OCI-LY1 (cell line): ENCODE results near the gene ZYG11B.
"Not testable (repeated sequence)": the region's sequence is repeated elsewhere in the genome, so short reads cannot be mapped to it uniquely, and the experiment has no call there.

Experiments used
- H2AFZ ChIP-seq: fragments of 200-600 bp; sonication (generic), shearing (Covaris generic); 2 replicates; pipeline ENCODE4 v1.6.0; 2014; ENCODE audit warnings: antibody characterized with exemption, mild to moderate bottlenecking, low read length
- H3F3A ChIP-seq: fragments of 200-600 bp; sonication (generic), shearing (Covaris generic); 2 replicates; pipeline ENCODE4 v1.6.0; 2014; ENCODE audit warnings: mild to moderate bottlenecking, antibody characterized with exemption, low read length, moderate library complexity; ENCODE audit not compliant: insufficient read depth
- H3K27ac ChIP-seq: fragments of 200-600 bp; sonication (generic); 2 replicates; pipeline ENCODE4 v1.5.1; 2014; ENCODE audit warnings: low read length, mixed run types, mild to moderate bottlenecking, low read depth; ENCODE audit not compliant: poor library complexity, severe bottlenecking
- H3K27me3 ChIP-seq: fragments of 200-600 bp; sonication (generic); 2 replicates; pipeline ENCODE4 v1.6.0; 2014; ENCODE audit warnings: antibody characterized with exemption, mild to moderate bottlenecking, low read length, moderate library complexity; ENCODE audit not compliant: insufficient read depth
- H3K36me3 ChIP-seq: fragments of 200-600 bp; sonication (generic); 2 replicates; pipeline ENCODE4 v1.6.1; 2014; ENCODE audit warnings: mild to moderate bottlenecking, antibody characterized with exemption, low read length, moderate library complexity, mixed read lengths; ENCODE audit not compliant: insufficient read depth
- H3K4me1 ChIP-seq: fragments of 200-600 bp; sonication (generic); 2 replicates; pipeline ENCODE4 v1.5.1; 2014; ENCODE audit warnings: mild to moderate bottlenecking, low read length, moderate library complexity; ENCODE audit not compliant: insufficient read depth, severe bottlenecking
- H3K4me2 ChIP-seq: fragments of 200-600 bp; sonication (generic), shearing (Covaris generic); 2 replicates; pipeline ENCODE4 v1.6.1; 2014; ENCODE audit warnings: low read length
- H3K4me3 ChIP-seq: fragments of 200-600 bp; sonication (generic); 2 replicates; pipeline ENCODE4 v1.5.1; 2014; ENCODE audit warnings: low read length, low read depth, mild to moderate bottlenecking, mixed read lengths; ENCODE audit not compliant: poor library complexity, severe bottlenecking
- H3K79me2 ChIP-seq: fragments of 200-600 bp; shearing (Covaris generic); 2 replicates; pipeline ENCODE4 v1.6.1; 2016; ENCODE audit warnings: mixed run types, low read length, mixed read lengths; ENCODE audit not compliant: insufficient read depth
- H3K9ac ChIP-seq: fragments of 200-600 bp; sonication (generic), shearing (Covaris generic); 2 replicates; pipeline ENCODE4 v1.6.1; 2014; ENCODE audit warnings: mild to moderate bottlenecking, low read length, mixed read lengths
- H3K9me2 ChIP-seq: fragments of 200-600 bp; sonication (generic), shearing (Covaris generic); 2 replicates; pipeline ENCODE4 v1.6.1; 2014; ENCODE audit warnings: low read depth, mild to moderate bottlenecking, low read length, mixed read lengths
- H3K9me3 ChIP-seq: fragments of 200-600 bp; shearing (Covaris generic); 2 replicates; pipeline ENCODE4 v1.6.1; 2014; ENCODE audit warnings: low read length, mixed read lengths
- H4K20me1 ChIP-seq: fragments of 200-600 bp; sonication (generic), shearing (Covaris generic); 2 replicates; pipeline ENCODE4 v1.6.0; 2016; ENCODE audit warnings: mild to moderate bottlenecking, low read length; ENCODE audit not compliant: insufficient read depth
- EZH2 ChIP-seq: fragments of 200-600 bp; sonication (generic), shearing (Covaris generic); IDR thresholded peaks from 2 replicates; pipeline ENCODE4 v1.8.0; 2017; ENCODE audit warnings: borderline replicate concordance, mixed run types, mild to moderate bottlenecking, antibody characterized with exemption, low read length, moderate library complexity, mixed read lengths
- TF ChIP-seq, protein P1 (sequence below): fragments of 200-600 bp; sonication (generic), shearing (Covaris generic); IDR thresholded peaks from 2 replicates; pipeline ENCODE4 v1.5.1; 2017; ENCODE audit warnings: mild to moderate bottlenecking, antibody characterized with exemption, low read length, moderate library complexity, mixed read lengths

Gene ZYG11B

DNA sequence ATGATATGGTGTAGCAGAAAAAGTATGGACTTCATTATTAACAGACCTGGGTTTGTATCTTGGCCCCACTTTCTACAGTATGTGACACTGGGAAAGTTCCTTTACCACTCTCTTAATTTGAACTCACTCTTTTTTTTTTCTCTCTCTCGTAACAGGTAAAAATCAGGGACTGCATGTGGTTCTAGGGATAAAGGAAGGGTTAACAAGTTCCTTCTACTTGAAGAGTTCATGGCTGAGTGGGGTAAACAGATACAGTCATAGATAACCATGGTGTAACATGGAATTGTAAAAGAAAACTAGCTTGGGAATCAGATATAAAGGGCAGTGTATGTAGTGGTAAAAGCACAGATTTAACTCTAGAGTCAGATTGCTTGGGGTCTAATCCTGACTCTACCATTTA, 21.2 kb downstream of the ZYG11B start:
- no peaks in the 10 kb centered on the region for H3K9me2 ChIP-seq
- no peaks in the 10 kb centered on the region for H3K36me3 ChIP-seq
- H4K20me1 ChIP-seq = no peaks in the 10 kb centered on the region
- H3K9me3 ChIP-seq = no peaks in the 10 kb centered on the region
- no peak overlapping the region for H2AFZ ChIP-seq
- H3K27ac ChIP-seq = no peak overlapping the region
- H3F3A ChIP-seq = no peaks in the 10 kb centered on the region; the same call in 1 of the 2 replicates
- TF ChIP-seq, protein P1, sequence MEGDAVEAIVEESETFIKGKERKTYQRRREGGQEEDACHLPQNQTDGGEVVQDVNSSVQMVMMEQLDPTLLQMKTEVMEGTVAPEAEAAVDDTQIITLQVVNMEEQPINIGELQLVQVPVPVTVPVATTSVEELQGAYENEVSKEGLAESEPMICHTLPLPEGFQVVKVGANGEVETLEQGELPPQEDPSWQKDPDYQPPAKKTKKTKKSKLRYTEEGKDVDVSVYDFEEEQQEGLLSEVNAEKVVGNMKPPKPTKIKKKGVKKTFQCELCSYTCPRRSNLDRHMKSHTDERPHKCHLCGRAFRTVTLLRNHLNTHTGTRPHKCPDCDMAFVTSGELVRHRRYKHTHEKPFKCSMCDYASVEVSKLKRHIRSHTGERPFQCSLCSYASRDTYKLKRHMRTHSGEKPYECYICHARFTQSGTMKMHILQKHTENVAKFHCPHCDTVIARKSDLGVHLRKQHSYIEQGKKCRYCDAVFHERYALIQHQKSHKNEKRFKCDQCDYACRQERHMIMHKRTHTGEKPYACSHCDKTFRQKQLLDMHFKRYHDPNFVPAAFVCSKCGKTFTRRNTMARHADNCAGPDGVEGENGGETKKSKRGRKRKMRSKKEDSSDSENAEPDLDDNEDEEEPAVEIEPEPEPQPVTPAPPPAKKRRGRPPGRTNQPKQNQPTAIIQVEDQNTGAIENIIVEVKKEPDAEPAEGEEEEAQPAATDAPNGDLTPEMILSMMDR = no peak
- TF ChIP-seq EZH2 = no peak
- no peak overlapping the region for H3K9ac ChIP-seq
- no peaks in the 10 kb centered on the region for H3K79me2 ChIP-seq
- H3K4me1 ChIP-seq = peaks cover 22% of the 10 kb centered on the region
- no peaks in the 10 kb centered on the region for H3K27me3 ChIP-seq
- H3K4me2 ChIP-seq = no peak overlapping the region
- no peak overlapping the region for H3K4me3 ChIP-seq

DNA sequence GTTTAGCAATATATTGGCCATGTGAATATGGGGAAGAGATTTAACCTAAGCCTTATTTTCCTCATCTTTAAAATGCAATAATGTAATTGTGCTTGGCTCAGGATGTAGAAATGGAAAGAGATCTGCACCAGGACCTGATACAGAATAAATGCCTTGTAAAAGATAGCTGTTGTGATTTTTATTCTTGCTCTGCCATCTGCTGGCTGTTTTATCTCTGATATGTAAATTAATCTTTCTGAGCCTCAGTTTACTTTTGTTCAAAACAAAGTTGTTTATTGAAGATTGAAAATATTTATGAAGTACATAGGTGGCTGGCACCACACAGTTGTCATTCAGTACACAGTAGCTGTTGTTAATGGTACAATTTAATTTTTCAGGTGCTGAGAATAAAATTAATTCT, 21.9 kb downstream of the ZYG11B start:
- Histone ChIP-seq H3K9me2 (no peaks in the 10 kb centered on the region), H2AFZ (no peak overlapping the region), H3K79me2 (no peaks in the 10 kb centered on the region), H3K27me3 (no peaks in the 10 kb centered on the region), H3K36me3 (no peaks in the 10 kb centered on the region), H3K4me1 (peaks cover 22% of the 10 kb centered on the region), H3K9ac (no peak overlapping the region), H3K4me2 (no peak overlapping the region), H3K9me3 (no peaks in the 10 kb centered on the region), H3F3A (no peaks in the 10 kb centered on the region; the same call in 1 of the 2 replicates), H4K20me1 (no peaks in the 10 kb centered on the region), H3K27ac (no peak overlapping the region), H3K4me3 (no peak overlapping the region)
- no peak for TF ChIP-seq EZH2
- TF ChIP-seq, protein P1 = peak; percentile 58

DNA sequence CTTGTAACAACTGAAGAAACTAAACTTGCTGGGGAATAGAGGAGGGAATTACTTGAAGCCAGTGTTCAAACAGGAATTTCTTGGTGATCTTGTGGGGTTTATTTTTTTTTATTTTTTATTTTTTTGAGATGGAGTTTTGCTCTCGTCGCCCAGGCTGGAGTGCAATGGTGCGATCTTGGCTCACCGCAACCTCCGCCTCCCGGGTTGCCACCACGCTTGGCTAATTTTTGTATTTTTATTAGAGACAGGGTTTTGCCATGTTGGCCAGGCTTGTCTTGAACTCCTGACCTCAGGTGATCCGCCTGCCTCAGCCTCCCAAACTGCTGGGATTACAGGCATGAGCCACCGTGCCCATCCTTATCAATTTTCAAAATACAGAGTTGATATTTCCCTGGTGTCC, 23.2 kb downstream of the ZYG11B start:
- not testable (repeated sequence) for H3K36me3 ChIP-seq, H3K79me2 ChIP-seq, H3K9me2 ChIP-seq, H3K9ac ChIP-seq, H3K9me3 ChIP-seq, H3K27ac ChIP-seq, H3F3A ChIP-seq, H4K20me1 ChIP-seq, H3K27me3 ChIP-seq, H3K4me3 ChIP-seq, H2AFZ ChIP-seq
- Histone ChIP-seq H3K4me2 (peak overlapping the region; percentile 3; the same call in 1 of the 2 replicates), H3K4me1 (peaks cover 22% of the 10 kb centered on the region)

DNA sequence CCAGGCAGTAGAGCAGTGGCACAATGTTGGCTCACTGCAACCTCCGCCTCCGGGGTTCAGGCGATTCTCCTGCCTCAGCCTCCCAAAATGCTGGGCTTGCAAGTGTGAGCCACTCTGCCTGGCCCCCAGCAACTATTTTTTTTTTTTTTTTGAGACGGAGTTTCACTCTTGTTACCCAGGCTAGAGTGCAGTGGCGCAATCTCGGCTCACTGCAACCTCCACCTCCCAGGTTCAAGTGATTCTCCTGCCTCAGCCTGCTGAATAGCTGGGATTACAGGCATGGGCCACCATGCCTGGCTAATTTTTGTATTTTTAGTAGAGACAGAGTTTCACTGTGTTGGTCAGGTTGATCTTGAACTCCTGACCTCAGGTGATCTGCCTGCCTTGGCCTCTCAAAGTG, 23.9 kb downstream of the ZYG11B start:
- H3K4me3 ChIP-seq, H4K20me1 ChIP-seq, H2AFZ ChIP-seq, H3K27me3 ChIP-seq, H3K9ac ChIP-seq, H3F3A ChIP-seq, H3K9me2 ChIP-seq, H3K79me2 ChIP-seq, H3K9me3 ChIP-seq, H3K4me2 ChIP-seq, H3K27ac ChIP-seq, H3K36me3 ChIP-seq: not testable (repeated sequence)
- peaks cover 22% of the 10 kb centered on the region for H3K4me1 ChIP-seq
